GM18867 (cell line): ENCODE results near the gene IQSEC1.

Source experiments
- ATAC-seq: cut with Tn5 transposase; IDR thresholded peaks from one replicate; pipeline ENCODE4 v1.9.1; 2021; ENCODE audit warnings: mild to moderate bottlenecking, moderate library complexity; ENCODE audit not compliant: unreplicated experiment

The IQSEC1 gene

GRCh38 chr3:12975748-12976522 is 97.3 kb downstream of the IQSEC1 start:
- no peak for ATAC-seq

GRCh38 chr3:12974819-12975218 is 98.4 kb downstream of the IQSEC1 start:
- no peak for ATAC-seq

GRCh38 chr3:12974334-12974733 is 98.9 kb downstream of the IQSEC1 start:
- ATAC-seq, result no peak

GRCh38 chr3:12973827-12974226 is 99.4 kb downstream of the IQSEC1 start:
- ATAC-seq, result no peak

GRCh38 chr3:12972781-12973702 is 100.2 kb downstream of the IQSEC1 start:
- no peak for ATAC-seq

GRCh38 chr3:12972043-12972442 is 101.2 kb downstream of the IQSEC1 start:
- ATAC-seq, result no peak

- ATAC-seq, result no peak
These were observed 102.5 kb downstream of the IQSEC1 start for GRCh38 chr3:12970684-12971083.

- ATAC-seq, result no peak
These were observed 103.7 kb downstream of the IQSEC1 start for GRCh38 chr3:12969486-12969885.

- ATAC-seq, result no peak
These were observed 104.7 kb downstream of the IQSEC1 start for GRCh38 chr3:12968541-12968940.

GRCh38 chr3:12967606-12968351 is 105.5 kb downstream of the IQSEC1 start:
- ATAC-seq, result peak; percentile 76

GRCh38 chr3:12966847-12967605 is 106.2 kb downstream of the IQSEC1 start:
- ATAC-seq, result peak; percentile 18

GRCh38 chr3:12965999-12966846 is 107.0 kb downstream of the IQSEC1 start:
- no peak for ATAC-seq

GRCh38 chr3:12964711-12965612 is 108.3 kb downstream of the IQSEC1 start:
- ATAC-seq, result no peak

GRCh38 chr3:12963922-12964701 is 109.1 kb downstream of the IQSEC1 start:
- no peak for ATAC-seq

GRCh38 chr3:12963231-12963896 is 109.9 kb downstream of the IQSEC1 start:
- ATAC-seq, result no peak

- ATAC-seq, result no peak
These were observed 110.9 kb downstream of the IQSEC1 start for GRCh38 chr3:12962292-12962691.

- ATAC-seq, result no peak
These were observed 111.6 kb downstream of the IQSEC1 start for GRCh38 chr3:12961697-12962036.
